ENCODE data around the gene ABCA10.
"Not testable (repeated sequence)": the region's sequence is repeated elsewhere in the genome, so short reads cannot be mapped to it uniquely, and the experiment has no call there.

The ABCA10 gene

DNA sequence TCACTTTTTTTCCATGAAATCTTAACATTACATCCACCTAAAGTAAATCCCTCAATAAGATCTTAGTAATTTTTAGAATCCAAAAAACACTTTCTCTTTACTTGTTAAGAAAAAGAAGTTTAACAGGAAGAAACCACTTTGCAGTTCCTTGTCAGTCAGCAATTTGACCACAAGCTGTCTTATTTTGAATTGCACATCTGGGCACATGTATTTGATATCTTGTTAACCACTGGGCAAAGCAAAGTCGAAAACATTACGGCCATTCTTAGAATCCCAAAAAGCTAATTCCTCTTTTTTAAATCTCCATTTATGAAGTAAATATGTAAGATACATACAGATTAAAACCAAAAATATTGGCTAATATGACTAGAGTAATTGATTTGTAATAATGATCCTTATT is 1.1 kb downstream of the ABCA10 start:
- DNase-seq (ENCODE audit: low spot score) = no peak

DNA sequence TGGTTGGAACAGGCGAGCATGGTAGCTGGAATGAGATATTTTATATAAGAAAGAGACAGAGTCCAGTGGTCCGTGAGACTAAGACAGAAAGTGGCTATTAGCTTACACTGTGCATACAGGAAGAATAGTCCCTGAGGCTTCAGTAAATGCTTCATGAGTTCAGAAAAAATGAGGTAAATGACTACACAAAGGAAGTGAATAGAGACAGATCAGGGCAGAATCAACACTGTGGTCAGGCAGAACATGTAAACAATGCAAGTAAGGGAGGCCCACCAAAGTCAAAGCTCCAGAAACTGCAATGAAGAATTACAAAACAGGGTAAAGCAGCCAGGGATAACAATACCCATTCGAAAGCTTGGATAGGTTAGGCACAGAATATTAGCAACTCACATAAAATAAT is 4.8 kb downstream of the ABCA10 start:
- DNase-seq (ENCODE audit: low spot score) = no peak

DNA sequence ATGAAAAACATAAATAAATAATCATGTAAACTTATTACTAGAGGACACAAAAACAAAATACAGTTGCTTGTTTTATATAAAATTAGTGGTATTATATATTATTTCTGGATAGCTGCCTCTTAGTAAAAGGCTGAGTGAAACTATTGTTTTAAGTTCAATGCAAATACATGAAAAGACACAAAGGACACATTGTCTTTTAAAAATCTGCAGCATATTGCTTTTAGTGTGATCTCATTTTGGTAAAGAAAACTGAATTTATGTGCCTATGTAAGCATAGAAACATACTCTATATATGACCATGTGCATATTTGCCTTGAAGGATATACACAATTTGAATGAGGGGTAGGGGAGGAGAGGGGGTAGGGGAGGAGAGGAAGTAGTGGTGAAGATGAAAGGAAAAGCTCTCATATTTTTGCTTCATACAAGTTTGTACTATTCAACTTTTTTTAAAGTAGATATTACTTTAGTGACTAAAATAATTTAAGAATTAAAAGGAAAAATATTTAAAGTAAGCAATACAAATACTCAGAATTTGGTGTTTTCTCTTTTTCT is 5.8 kb downstream of the ABCA10 start:
- no peak for DNase-seq (ENCODE audit: low spot score)

DNA sequence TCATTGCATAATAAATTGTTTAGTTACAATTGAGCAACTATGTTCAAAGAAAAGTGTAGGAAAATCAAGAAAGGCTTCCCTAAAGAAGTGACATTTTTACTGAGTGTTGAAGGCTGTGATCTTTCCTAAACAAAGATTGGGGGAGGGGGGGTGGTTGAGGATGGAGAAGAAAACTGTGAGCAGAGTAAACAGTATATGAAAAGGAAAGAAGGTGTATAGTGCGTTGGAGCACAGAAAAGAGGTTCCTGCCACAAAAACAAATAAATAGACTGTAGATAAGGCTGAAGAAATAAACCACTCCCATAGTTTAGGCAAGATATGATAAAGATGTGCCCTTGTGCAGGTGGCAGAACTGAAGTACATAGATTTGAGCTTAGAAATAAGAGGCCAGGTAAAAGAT is 8.5 kb downstream of the ABCA10 start:
- no peak for DNase-seq (ENCODE audit: low spot score)

- DNase-seq (ENCODE audit: low spot score) = no peak
Observed at GRCh38 chr17:69218986-69219385, 9.6 kb downstream of the ABCA10 start.

DNA sequence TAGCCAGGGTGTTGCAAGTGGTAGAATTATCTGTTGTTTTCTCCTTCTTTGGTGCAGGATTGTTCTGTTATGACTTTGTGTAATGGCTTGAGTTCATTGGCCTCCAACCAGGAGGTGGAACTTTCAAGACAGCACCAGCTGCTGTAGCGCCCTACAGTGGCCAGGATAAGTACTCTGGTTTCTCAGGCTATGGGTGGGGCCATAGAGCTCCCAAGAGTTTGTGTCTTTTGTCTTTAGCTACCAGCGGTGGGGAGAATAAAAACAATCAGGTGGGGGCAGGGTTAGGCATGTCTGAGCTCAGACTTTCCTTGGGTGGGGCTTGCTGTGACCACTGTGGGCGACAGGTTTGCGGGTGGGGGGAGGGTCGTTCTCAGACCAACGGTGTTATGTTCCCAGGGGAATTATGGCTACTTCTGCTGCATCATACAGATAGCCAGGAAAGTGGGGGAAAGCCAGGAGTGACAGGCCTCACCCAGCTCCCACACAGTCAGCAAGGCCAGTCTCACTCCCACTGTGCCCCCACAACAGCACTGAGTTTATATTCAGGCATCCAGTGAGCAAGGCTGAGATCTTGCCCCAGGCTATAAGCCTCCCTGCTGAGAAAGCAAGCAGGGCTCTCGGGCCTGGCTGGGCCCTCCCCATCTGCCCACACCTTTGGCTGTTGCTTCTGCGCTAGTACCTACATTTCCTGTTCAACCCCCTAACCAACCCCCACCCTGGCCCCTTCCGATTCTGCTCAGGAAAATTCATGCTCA is 15.4 kb downstream of the ABCA10 start:
- no peak for DNase-seq (ENCODE audit: low spot score)

- DNase-seq (ENCODE audit: low spot score) = no peak
Observed at GRCh38 chr17:69208640-69209039, 20.0 kb downstream of the ABCA10 start.

DNA sequence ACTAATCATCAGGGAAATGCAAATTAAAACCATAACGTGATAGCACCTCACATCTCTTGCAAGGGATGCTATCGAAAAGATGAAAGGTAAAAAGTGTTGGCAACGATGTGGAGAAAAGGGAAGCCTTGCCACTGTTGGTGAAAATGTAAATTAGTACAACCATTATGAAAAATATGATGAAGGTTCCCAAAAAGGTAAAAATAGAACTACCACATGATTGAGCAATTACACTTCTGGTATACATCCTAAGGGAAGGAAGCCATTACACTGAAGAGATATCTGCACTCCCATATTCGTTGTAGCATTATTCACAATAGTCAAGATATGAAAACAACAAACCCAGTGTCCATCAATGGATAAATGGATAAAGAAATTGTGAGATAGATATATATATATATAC is 21.5 kb downstream of the ABCA10 start:
- no peak for DNase-seq (ENCODE audit: low spot score)

GRCh38 chr17:69198238-69198637 is 30.4 kb downstream of the ABCA10 start:
- no peak for DNase-seq (ENCODE audit: low spot score)

- DNase-seq (ENCODE audit: low spot score) = not testable (repeated sequence)
Observed at GRCh38 chr17:69196105-69196653, 32.4 kb downstream of the ABCA10 start.

GRCh38 chr17:69192754-69193153 is 35.9 kb downstream of the ABCA10 start:
- no peak for DNase-seq (ENCODE audit: low spot score)

DNA sequence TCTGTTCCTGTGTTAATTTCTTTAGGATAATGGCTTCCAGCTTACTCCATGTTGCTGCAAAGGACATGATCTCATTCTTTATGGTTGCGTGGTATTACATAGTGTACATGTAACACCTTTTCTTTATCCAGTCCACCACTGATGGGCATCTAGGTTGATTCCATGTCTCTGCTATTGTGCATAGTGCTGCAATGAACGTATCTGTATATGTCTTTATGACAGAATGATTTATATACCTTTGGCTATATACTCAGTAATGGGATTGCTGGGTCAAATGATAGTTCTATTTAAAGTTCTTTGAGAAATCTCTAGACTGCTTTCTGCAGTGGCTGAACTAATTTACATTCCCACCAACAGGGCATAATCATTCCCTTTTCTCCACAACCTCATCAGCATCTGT is 39.8 kb downstream of the ABCA10 start:
- DNase-seq (ENCODE audit: low spot score) = no peak

GRCh38 chr17:69188064-69188463 is 40.6 kb downstream of the ABCA10 start:
- DNase-seq (ENCODE audit: low spot score) = no peak

- DNase-seq (ENCODE audit: low spot score) = no peak
Observed at GRCh38 chr17:69187294-69187693, 41.3 kb downstream of the ABCA10 start.

DNA sequence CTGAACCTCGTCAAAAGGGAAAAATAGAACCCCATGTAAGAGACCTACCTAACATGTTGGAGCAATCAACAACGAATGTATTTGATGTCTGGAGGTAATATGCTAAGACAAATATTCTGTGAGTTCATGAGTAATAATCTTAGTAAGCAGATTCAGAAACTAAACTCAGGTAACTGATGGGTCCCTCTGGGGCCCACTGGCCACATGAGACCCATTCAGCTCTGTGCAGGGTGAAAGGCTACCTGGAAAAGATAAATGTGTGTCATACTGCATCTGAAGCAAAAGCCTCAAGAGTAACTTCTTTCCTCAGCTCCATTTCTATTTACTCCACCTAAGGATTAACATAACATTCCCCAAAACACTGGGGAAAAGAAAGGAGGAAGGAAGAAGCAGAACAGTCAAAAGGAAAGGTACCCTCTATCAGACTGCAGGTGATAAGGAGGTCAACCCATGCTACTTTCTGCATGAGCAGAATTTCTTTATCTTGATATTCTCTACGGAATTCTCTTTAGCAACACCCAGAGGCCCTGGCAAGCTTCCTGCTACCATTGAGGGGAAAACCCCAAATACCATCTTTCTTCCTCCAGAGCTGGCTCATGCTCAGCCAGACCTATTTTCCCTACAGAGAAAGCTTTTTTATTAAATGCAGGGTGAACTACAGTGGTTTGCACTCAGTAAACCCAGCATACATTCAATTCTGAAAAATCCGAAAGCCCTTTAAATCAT is 49.2 kb downstream of the ABCA10 start:
- DNase-seq (ENCODE audit: low spot score) = no peak

GRCh38 chr17:69176457-69176795 is 52.2 kb downstream of the ABCA10 start:
- no peak for DNase-seq (ENCODE audit: low spot score)

- peak; percentile 86 for DNase-seq (ENCODE audit: low spot score)
Observed at GRCh38 chr17:69175625-69176456, 52.8 kb downstream of the ABCA10 start.

DNA sequence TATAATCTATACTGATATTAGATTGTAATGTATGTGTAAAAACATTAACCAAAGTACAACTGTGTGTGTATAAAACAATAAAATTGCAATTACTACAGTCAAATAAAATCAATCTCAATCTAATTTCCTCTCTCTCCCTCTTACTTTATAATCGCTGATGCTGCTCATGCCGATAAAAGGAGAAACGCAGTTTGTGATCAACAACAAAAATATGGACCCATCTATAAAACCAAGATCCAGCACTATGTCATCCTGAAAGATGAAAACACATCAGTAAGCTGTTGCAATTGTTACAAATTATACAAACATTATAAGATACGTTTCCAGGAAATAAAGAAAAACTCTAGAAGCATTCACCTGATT is 53.4 kb downstream of the ABCA10 start:
- no peak for DNase-seq (ENCODE audit: low spot score)

- DNase-seq (ENCODE audit: low spot score) = no peak
Observed at GRCh38 chr17:69173118-69173517, 55.5 kb downstream of the ABCA10 start.

GRCh38 chr17:69170377-69170776 is 58.2 kb downstream of the ABCA10 start:
- no peak for DNase-seq (ENCODE audit: low spot score)

GRCh38 chr17:69168642-69169041 is 60.0 kb downstream of the ABCA10 start:
- not testable (repeated sequence) for DNase-seq (ENCODE audit: low spot score)

DNA sequence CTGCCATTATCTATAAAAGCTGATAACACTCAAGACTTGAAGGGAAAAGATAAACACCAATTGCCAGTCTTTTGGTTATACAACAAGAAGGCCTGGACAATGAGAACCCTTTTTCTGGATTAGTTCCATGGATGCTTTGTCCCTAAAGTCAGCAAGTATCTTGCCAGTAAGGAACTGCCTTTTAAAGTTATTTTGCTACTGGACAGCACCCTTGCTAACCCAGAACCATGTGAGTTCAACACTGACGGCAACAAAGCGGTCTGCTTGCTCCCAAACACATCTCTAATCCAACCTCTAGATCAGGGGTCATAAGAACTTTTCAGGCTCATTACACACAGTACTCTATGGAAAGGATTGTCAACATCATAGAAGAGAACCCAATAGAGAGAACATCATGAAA is 61.7 kb downstream of the ABCA10 start:
- DNase-seq (ENCODE audit: low spot score) = no peak
